Measurements from ENCODE around the gene PSME2. TPM values are rescaled to one million over a fixed set of nuclear protein-coding genes. Genes with fewer than 3 reads are reported as not detected.

The PSME2 gene
- total RNA-seq, 1 donor from 2014 or later: 285 TPM

GRCh38 chr14:24098229-24098926 lies 48.0 kb downstream of the PSME2 start:
- H3K9me3 Mint-ChIP-seq: no peaks in the 10 kb centered on the region
- peaks cover 18% of the 10 kb centered on the region for H3K4me1 Mint-ChIP-seq
- TF ChIP-seq, protein P1, sequence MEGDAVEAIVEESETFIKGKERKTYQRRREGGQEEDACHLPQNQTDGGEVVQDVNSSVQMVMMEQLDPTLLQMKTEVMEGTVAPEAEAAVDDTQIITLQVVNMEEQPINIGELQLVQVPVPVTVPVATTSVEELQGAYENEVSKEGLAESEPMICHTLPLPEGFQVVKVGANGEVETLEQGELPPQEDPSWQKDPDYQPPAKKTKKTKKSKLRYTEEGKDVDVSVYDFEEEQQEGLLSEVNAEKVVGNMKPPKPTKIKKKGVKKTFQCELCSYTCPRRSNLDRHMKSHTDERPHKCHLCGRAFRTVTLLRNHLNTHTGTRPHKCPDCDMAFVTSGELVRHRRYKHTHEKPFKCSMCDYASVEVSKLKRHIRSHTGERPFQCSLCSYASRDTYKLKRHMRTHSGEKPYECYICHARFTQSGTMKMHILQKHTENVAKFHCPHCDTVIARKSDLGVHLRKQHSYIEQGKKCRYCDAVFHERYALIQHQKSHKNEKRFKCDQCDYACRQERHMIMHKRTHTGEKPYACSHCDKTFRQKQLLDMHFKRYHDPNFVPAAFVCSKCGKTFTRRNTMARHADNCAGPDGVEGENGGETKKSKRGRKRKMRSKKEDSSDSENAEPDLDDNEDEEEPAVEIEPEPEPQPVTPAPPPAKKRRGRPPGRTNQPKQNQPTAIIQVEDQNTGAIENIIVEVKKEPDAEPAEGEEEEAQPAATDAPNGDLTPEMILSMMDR (IDR thresholded peaks at IDR 0.05): no peak
- intact Hi-C loops (cut with micrococcal nuclease): loop anchor here (10.0 kb wide), 1 partner anchor 544 kb away; the partner anchor contains the start of genes THTPA and ZFHX2
- H3K4me3 Mint-ChIP-seq: no peak overlapping the region
- ChIA-PET POLR2A (interaction anchor here (0.5 to 1.8 kb wide), 4 partner anchors 9 to 113 kb away, joined by 4 to 9 read pairs (median 4); partner anchors contain the start of genes DCAF11 and NRL), CTCF (interaction anchor here (2.4 kb wide), 1 partner anchor 11 kb away, joined by 9 read pairs; no protein-coding TSS in a partner anchor)
- no peak overlapping the region for H3K27ac Mint-ChIP-seq
- peaks cover 71% of the 10 kb centered on the region for H3K36me3 Mint-ChIP-seq (ENCODE audit: low read depth)
- no peaks in the 10 kb centered on the region for H3K27me3 Mint-ChIP-seq
- ATAC-seq (ENCODE audit: low read depth) (no peak), DNase-seq (no peak)

DNA sequence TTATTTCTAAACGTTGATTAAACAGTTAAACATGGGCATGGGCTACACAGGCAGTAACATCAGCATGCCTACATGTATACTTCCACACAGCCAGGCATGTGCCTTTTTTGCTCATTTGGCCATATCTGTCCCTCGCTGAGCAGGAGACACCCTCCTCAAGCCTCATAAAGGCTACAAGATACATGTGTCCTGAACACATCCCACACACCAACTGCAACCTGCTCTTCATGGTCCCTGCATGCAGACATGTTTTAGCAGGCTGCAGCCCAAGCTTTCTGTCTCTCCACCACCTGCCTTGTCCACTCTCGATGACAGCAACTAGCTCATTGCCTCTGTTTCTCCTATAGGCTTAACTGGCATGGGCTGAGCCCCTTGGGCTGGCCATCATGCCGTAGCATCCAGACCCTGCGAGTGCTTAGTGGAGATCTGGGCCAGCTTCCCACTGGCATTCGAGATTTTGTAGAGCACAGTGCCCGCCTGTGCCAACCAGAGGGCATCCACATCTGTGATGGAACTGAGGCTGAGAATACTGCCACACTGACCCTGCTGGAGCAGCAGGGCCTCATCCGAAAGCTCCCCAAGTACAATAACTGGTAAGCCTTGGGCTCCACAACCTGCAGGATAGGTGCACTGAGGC lies 49.7 kb downstream of the PSME2 start:
- Mint-ChIP-seq H3K27me3 (no peaks in the 10 kb centered on the region), H3K36me3 (ENCODE audit: low read depth) (peaks cover 58% of the 10 kb centered on the region), H3K4me3 (peak overlapping the region; percentile 24), H3K4me1 (peaks cover 25% of the 10 kb centered on the region), H3K27ac (peak overlapping the region; percentile 99), H3K9me3 (no peaks in the 10 kb centered on the region)
- TF ChIP-seq, protein P1 (IDR thresholded peaks at IDR 0.05): no peak
- ChIA-PET POLR2A (interaction anchor here (0.7 to 7.4 kb wide), 13 partner anchors 10 to 1002 kb away, joined by 3 to 138 read pairs (median 9); partner anchors contain the start of genes DCAF11, IRF9, NRL and PSME1), CTCF (interaction anchor here (1.0 to 2.4 kb wide), 2 partner anchors 12 to 39 kb away, joined by 5 to 9 read pairs; no protein-coding TSS in a partner anchor)
- ATAC-seq (ENCODE audit: low read depth) (no peak), DNase-seq (no peak)
- intact Hi-C loops (cut with micrococcal nuclease): loop anchor here (10.0 kb wide), 1 partner anchor 542 kb away; the partner anchor contains the start of genes THTPA and ZFHX2

DNA sequence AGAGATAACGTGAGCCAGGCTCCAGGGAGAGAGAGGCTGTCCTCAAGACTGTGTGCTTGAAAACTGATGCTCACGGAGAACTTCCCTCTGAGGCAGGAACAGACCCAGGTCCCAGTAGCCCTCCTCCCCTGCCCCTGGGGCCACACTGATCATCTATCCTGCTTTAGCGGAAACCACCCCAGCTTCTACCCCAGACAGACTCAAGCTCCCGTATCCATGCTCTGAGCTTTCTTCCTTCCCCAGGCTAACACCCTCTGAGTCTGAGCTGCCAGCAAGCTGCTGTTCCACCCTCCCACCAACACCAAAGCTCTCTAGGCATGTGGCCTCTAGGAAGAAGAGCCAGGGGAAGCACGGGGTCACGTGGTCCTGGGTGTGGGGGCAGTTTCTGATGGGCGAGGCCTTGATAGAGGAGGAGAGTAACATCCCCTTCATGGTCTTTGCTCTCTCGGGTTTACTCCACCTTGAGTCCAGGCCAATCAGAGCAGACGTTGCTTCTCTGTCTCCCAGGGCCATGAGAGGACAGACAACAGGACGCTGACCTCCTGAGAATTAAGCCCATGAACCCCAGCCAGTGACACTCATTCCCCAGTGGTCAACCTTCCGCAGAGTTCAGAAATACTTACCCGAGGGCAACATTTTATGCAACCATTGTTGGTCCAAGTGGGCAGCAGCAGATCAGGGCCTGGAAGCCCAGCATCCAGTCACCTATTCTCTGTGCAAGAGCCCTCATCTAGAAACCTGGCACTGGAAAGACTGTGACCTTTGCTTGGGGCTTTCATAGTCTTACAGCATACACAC lies 50.9 kb downstream of the PSME2 start:
- peaks cover 47% of the 10 kb centered on the region for H3K36me3 Mint-ChIP-seq (ENCODE audit: low read depth)
- H3K9me3 Mint-ChIP-seq: no peaks in the 10 kb centered on the region
- H3K4me1 Mint-ChIP-seq: peaks cover 29% of the 10 kb centered on the region
- intact Hi-C loops (cut with micrococcal nuclease): loop anchor here (1.0 to 10.0 kb wide), 6 partner anchors 13 to 541 kb away; partner anchors contain the start of genes DCAF11, IRF9, NRL and THTPA
- TF ChIP-seq, protein P1 (IDR thresholded peaks at IDR 0.05): no peak
- ChIA-PET POLR2A (interaction anchor here (0.9 to 7.4 kb wide), 24 partner anchors 9 to 1001 kb away, joined by 4 to 138 read pairs (median 14); partner anchors contain the start of genes CARMIL3, CBLN3, CHMP4A and DCAF11), CTCF (interaction anchor here (0.6 to 7.9 kb wide), 6 partner anchors 10 to 1107 kb away, joined by 3 to 138 read pairs (median 8); partner anchors contain the start of genes DCAF11, NRL, PSME2 and RNF31)
- DNase-seq: peak; percentile 61
- no peaks in the 10 kb centered on the region for H3K27me3 Mint-ChIP-seq
- peak; percentile 57 for ATAC-seq (ENCODE audit: low read depth)
- H3K27ac Mint-ChIP-seq: peak overlapping the region; percentile 99
- H3K4me3 Mint-ChIP-seq: peak overlapping the region; percentile 99

DNA sequence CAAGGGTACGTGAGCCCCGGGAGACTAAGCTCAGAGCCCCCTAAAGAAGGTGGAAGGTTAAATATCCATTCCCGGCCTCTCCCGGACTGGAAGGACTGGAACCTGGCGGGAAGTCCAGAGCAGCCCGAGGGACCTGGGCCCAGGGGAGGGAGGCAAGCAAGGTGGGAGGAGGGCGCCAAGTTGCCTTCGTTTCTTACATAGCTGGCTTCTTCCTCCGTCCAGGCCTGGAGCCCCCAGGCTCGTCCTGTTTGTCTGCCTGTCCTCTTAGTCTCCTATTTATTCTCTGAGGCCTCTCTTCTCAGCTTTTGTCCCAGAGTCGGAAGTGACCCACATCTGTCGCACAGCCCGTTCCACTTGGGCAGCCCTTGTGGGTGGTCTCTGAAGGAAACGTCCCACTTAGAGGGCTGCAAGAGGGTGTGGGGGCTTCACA lies 51.6 kb downstream of the PSME2 start:
- CTCF ChIA-PET: interaction anchor here (0.6 to 7.9 kb wide), 6 partner anchors 11 to 1107 kb away, joined by 3 to 138 read pairs (median 8); partner anchors contain the start of genes DCAF11, NRL, PSME2 and RNF31
- peak overlapping the region; percentile 99 for H3K27ac Mint-ChIP-seq
- peaks cover 41% of the 10 kb centered on the region for H3K36me3 Mint-ChIP-seq (ENCODE audit: low read depth)
- peak overlapping the region; percentile 99 for H3K4me3 Mint-ChIP-seq
- POLR2A ChIA-PET: interaction anchor here (0.6 to 7.4 kb wide), 25 partner anchors 9 to 516 kb away, joined by 3 to 138 read pairs (median 13); partner anchors contain the start of genes CARMIL3, CBLN3, CHMP4A and DCAF11
- intact Hi-C loops (cut with micrococcal nuclease): loop anchor here (1.0 to 10.0 kb wide), 14 partner anchors 13 to 540 kb away; partner anchors contain the start of genes CHMP4A, DCAF11, EMC9 and IRF9
- ATAC-seq (ENCODE audit: low read depth) (peak; percentile 1), DNase-seq (no peak)
- TF ChIP-seq, protein P1 (IDR thresholded peaks at IDR 0.05): no peak
- peaks cover 31% of the 10 kb centered on the region for H3K4me1 Mint-ChIP-seq
- no peaks in the 10 kb centered on the region for H3K9me3 Mint-ChIP-seq
- H3K27me3 Mint-ChIP-seq: no peaks in the 10 kb centered on the region
